Measurements from ENCODE around the gene DDX1.

The DDX1 gene

GRCh38 chr2:15654727-15655073 is 63.0 kb downstream of the DDX1 start:
- FAIRE-seq, result no peak
- DNase-seq (ENCODE audit: insufficient read length, low spot score), result no peak
- no peak for TF ChIP-seq TAF1 (IDR thresholded peaks at IDR 0.05; ENCODE audit: low read depth, low read length)
- TF ChIP-seq PAX5 (IDR thresholded peaks at IDR 0.05; ENCODE audit: insufficient read depth, low read length, severe bottlenecking), result no peak
- no peak for TF ChIP-seq POLR2AphosphoS5 (IDR thresholded peaks at IDR 0.05; ENCODE audit: low read depth, low read length)
- TF ChIP-seq SPI1 (IDR thresholded peaks at IDR 0.05; ENCODE audit: low read depth, low read length), result no peak
- TF ChIP-seq POU2F2 (IDR thresholded peaks at IDR 0.05; ENCODE audit: low read depth, low read length), result no peak
- no peak for TF ChIP-seq POLR2A (IDR thresholded peaks at IDR 0.05; ENCODE audit: low read depth, low read length)

- no peak for TF ChIP-seq TAF1 (IDR thresholded peaks at IDR 0.05; ENCODE audit: low read depth, low read length)
- TF ChIP-seq POLR2AphosphoS5 (IDR thresholded peaks at IDR 0.05; ENCODE audit: low read depth, low read length), result no peak
- FAIRE-seq (no peak), DNase-seq (ENCODE audit: insufficient read length, low spot score) (no peak)
Measured at GRCh38 chr2:15655123-15655887, 63.6 kb downstream of the DDX1 start.

- TF ChIP-seq POLR2AphosphoS5 (IDR thresholded peaks at IDR 0.05; ENCODE audit: low read depth, low read length), result no peak
- no peak for TF ChIP-seq TAF1 (IDR thresholded peaks at IDR 0.05; ENCODE audit: low read depth, low read length)
- no peak for TF ChIP-seq SPI1 (IDR thresholded peaks at IDR 0.05; ENCODE audit: low read depth, low read length)
- no peak for TF ChIP-seq PAX5 (IDR thresholded peaks at IDR 0.05; ENCODE audit: insufficient read depth, low read length, severe bottlenecking)
- TF ChIP-seq POU2F2 (IDR thresholded peaks at IDR 0.05; ENCODE audit: low read depth, low read length), result no peak
- TF ChIP-seq POLR2A (IDR thresholded peaks at IDR 0.05; ENCODE audit: low read depth, low read length), result no peak
- DNase-seq (ENCODE audit: insufficient read length, low spot score), result no peak
- no peak for FAIRE-seq
Measured at GRCh38 chr2:15656090-15656489, 64.4 kb downstream of the DDX1 start.

- TF ChIP-seq TAF1 (IDR thresholded peaks at IDR 0.05; ENCODE audit: low read depth, low read length) (no peak), SPI1 (IDR thresholded peaks at IDR 0.05; ENCODE audit: low read depth, low read length) (no peak), POLR2AphosphoS5 (IDR thresholded peaks at IDR 0.05; ENCODE audit: low read depth, low read length) (no peak), POU2F2 (IDR thresholded peaks at IDR 0.05; ENCODE audit: low read depth, low read length) (no peak), POLR2A (IDR thresholded peaks at IDR 0.05; ENCODE audit: low read depth, low read length) (no peak), PAX5 (IDR thresholded peaks at IDR 0.05; ENCODE audit: insufficient read depth, low read length, severe bottlenecking) (no peak)
- FAIRE-seq, result no peak
- DNase-seq (ENCODE audit: insufficient read length, low spot score), result no peak
Measured at GRCh38 chr2:15657759-15658158, 66.1 kb downstream of the DDX1 start.

GRCh38 chr2:15658911-15659310 is 67.2 kb downstream of the DDX1 start:
- FAIRE-seq, result no peak
- TF ChIP-seq POU2F2 (IDR thresholded peaks at IDR 0.05; ENCODE audit: low read depth, low read length), result no peak
- no peak for TF ChIP-seq PAX5 (IDR thresholded peaks at IDR 0.05; ENCODE audit: insufficient read depth, low read length, severe bottlenecking)
- no peak for DNase-seq (ENCODE audit: insufficient read length, low spot score)

- DNase-seq (ENCODE audit: insufficient read length, low spot score) (no peak), FAIRE-seq (no peak)
- TF ChIP-seq TAF1 (IDR thresholded peaks at IDR 0.05; ENCODE audit: low read depth, low read length), result no peak
- no peak for TF ChIP-seq POLR2AphosphoS5 (IDR thresholded peaks at IDR 0.05; ENCODE audit: low read depth, low read length)
- no peak for TF ChIP-seq POU2F2 (IDR thresholded peaks at IDR 0.05; ENCODE audit: low read depth, low read length)
- TF ChIP-seq POLR2A (IDR thresholded peaks at IDR 0.05; ENCODE audit: low read depth, low read length), result no peak
- TF ChIP-seq PAX5 (IDR thresholded peaks at IDR 0.05; ENCODE audit: insufficient read depth, low read length, severe bottlenecking), result no peak
- no peak for TF ChIP-seq SPI1 (IDR thresholded peaks at IDR 0.05; ENCODE audit: low read depth, low read length)
Measured at GRCh38 chr2:15660491-15661294, 69.0 kb downstream of the DDX1 start.

GRCh38 chr2:15661295-15661569 is 69.6 kb downstream of the DDX1 start:
- FAIRE-seq, result no peak
- no peak for DNase-seq (ENCODE audit: insufficient read length, low spot score)
- TF ChIP-seq POLR2A (IDR thresholded peaks at IDR 0.05; ENCODE audit: low read depth, low read length) (no peak), TAF1 (IDR thresholded peaks at IDR 0.05; ENCODE audit: low read depth, low read length) (no peak), POU2F2 (IDR thresholded peaks at IDR 0.05; ENCODE audit: low read depth, low read length) (no peak), SPI1 (IDR thresholded peaks at IDR 0.05; ENCODE audit: low read depth, low read length) (no peak)

GRCh38 chr2:15662026-15662425 is 70.4 kb downstream of the DDX1 start:
- no peak for FAIRE-seq
- no peak for TF ChIP-seq POU2F2 (IDR thresholded peaks at IDR 0.05; ENCODE audit: low read depth, low read length)
- DNase-seq (ENCODE audit: insufficient read length, low spot score), result no peak

GRCh38 chr2:15662579-15662978 is 70.9 kb downstream of the DDX1 start:
- DNase-seq (ENCODE audit: insufficient read length, low spot score) (no peak), FAIRE-seq (no peak)
- no peak for TF ChIP-seq SPI1 (IDR thresholded peaks at IDR 0.05; ENCODE audit: low read depth, low read length)
- no peak for TF ChIP-seq TAF1 (IDR thresholded peaks at IDR 0.05; ENCODE audit: low read depth, low read length)
- TF ChIP-seq PAX5 (IDR thresholded peaks at IDR 0.05; ENCODE audit: insufficient read depth, low read length, severe bottlenecking), result no peak

GRCh38 chr2:15663802-15664201 is 72.1 kb downstream of the DDX1 start:
- TF ChIP-seq TAF1 (IDR thresholded peaks at IDR 0.05; ENCODE audit: low read depth, low read length) (no peak), POU2F2 (IDR thresholded peaks at IDR 0.05; ENCODE audit: low read depth, low read length) (no peak), SPI1 (IDR thresholded peaks at IDR 0.05; ENCODE audit: low read depth, low read length) (no peak), POLR2A (IDR thresholded peaks at IDR 0.05; ENCODE audit: low read depth, low read length) (no peak), PAX5 (IDR thresholded peaks at IDR 0.05; ENCODE audit: insufficient read depth, low read length, severe bottlenecking) (no peak), POLR2AphosphoS5 (IDR thresholded peaks at IDR 0.05; ENCODE audit: low read depth, low read length) (no peak)
- FAIRE-seq (no peak), DNase-seq (ENCODE audit: insufficient read length, low spot score) (no peak)
